Tibial nerve (tissue), 4 donors: ENCODE measurements around the gene FAM78B.

ENCODE experiments used
- CTCF ChIP-seq, 5 experiments: fragments of 200-600 bp in 3 of 5; fragments of 450-650 bp in 2 of 5; sonication (generic) in 3 of 5; IDR thresholded peaks; one replicate each; pipeline ENCODE4 v1.5.1; 2016 to 2019; ENCODE audit warnings: antibody characterized with exemption in 5 of 5, mild to moderate bottlenecking in 3 of 5, moderate library complexity in 2 of 5
- EP300 ChIP-seq, 2 donors: sonication (generic); formaldehyde crosslinking; IDR thresholded peaks; one replicate each; pipeline ENCODE4 v1.6.1; 2017; ENCODE audit warnings: antibody characterized with exemption in 2 of 2, mild to moderate bottlenecking in 1 of 2

- TF ChIP-seq CTCF (IDR thresholded peaks at IDR 0.05) (no peak), EP300 (IDR thresholded peaks at IDR 0.05) (no peak)
These were observed 87.5 kb downstream of the FAM78B start for GRCh38 chr1:166079276-166079675.
